CD1c-positive myeloid dendritic cell (primary cell): Measurements from ENCODE around the gene TOM1.

Source experiments
- DNase-seq: peaks from one replicate; pipeline ENCODE4 v3.0.0-alpha.2; 2016; ENCODE audit errors: extremely low spot score

Gene TOM1

GRCh38 chr22:35345808-35346505 lies 46.3 kb downstream of the TOM1 start:
- no peak for DNase-seq

GRCh38 chr22:35346596-35347220 lies 47.0 kb downstream of the TOM1 start:
- no peak for DNase-seq

- no peak for DNase-seq
These were observed 47.8 kb downstream of the TOM1 start for GRCh38 chr22:35347462-35347861.

- DNase-seq, result no peak
These were observed 48.4 kb downstream of the TOM1 start for GRCh38 chr22:35348026-35348590.

GRCh38 chr22:35348703-35349102 lies 49.0 kb downstream of the TOM1 start:
- DNase-seq, result no peak

GRCh38 chr22:35349368-35349703 lies 49.6 kb downstream of the TOM1 start:
- DNase-seq, result no peak

- DNase-seq, result no peak
These were observed 50.2 kb downstream of the TOM1 start for GRCh38 chr22:35349704-35350538.

GRCh38 chr22:35350539-35351503 lies 51.1 kb downstream of the TOM1 start:
- peak; percentile 85 for DNase-seq

GRCh38 chr22:35352214-35353111 lies 52.8 kb downstream of the TOM1 start:
- DNase-seq, result peak; percentile 96

GRCh38 chr22:35353318-35353717 lies 53.6 kb downstream of the TOM1 start:
- DNase-seq, result peak; percentile 86

- no peak for DNase-seq
These were observed 54.4 kb downstream of the TOM1 start for GRCh38 chr22:35354068-35354467.

GRCh38 chr22:35357883-35358621 lies 58.4 kb downstream of the TOM1 start:
- no peak for DNase-seq

GRCh38 chr22:35359380-35360065 lies 59.8 kb downstream of the TOM1 start:
- DNase-seq, result no peak

- DNase-seq, result no peak
These were observed 61.4 kb downstream of the TOM1 start for GRCh38 chr22:35361001-35361558.

GRCh38 chr22:35363566-35364086 lies 63.9 kb downstream of the TOM1 start:
- DNase-seq, result peak; percentile 51

GRCh38 chr22:35364230-35364629 lies 64.5 kb downstream of the TOM1 start:
- peak; percentile 90 for DNase-seq

GRCh38 chr22:35367331-35367886 lies 67.7 kb downstream of the TOM1 start:
- peak; percentile 87 for DNase-seq

GRCh38 chr22:35368386-35368785 lies 68.7 kb downstream of the TOM1 start:
- no peak for DNase-seq
